ENCODE measurements around the gene SSBP3.

DNA sequence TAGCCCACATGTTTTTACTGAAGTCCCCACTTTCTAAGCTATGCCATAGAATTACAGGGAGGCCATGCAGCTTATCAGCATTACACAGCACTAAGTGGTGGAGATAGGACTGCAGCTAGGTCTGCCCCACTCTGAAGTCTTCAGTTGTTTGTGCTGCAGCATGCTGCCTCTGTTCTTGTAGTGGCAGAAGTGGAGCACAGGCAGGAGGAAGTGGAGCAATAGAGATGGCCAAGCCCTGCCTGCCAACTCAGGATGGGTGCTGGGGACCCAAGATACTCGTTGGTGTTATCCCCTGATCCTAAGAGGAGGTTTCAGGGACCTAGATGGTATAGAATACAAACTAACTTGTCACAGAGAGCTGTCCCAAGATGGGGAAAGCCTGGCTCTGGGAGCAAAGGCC, 193.3 kb downstream of the SSBP3 start:
- TF ChIP-seq, protein P1, sequence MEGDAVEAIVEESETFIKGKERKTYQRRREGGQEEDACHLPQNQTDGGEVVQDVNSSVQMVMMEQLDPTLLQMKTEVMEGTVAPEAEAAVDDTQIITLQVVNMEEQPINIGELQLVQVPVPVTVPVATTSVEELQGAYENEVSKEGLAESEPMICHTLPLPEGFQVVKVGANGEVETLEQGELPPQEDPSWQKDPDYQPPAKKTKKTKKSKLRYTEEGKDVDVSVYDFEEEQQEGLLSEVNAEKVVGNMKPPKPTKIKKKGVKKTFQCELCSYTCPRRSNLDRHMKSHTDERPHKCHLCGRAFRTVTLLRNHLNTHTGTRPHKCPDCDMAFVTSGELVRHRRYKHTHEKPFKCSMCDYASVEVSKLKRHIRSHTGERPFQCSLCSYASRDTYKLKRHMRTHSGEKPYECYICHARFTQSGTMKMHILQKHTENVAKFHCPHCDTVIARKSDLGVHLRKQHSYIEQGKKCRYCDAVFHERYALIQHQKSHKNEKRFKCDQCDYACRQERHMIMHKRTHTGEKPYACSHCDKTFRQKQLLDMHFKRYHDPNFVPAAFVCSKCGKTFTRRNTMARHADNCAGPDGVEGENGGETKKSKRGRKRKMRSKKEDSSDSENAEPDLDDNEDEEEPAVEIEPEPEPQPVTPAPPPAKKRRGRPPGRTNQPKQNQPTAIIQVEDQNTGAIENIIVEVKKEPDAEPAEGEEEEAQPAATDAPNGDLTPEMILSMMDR (IDR thresholded peaks at IDR 0.05): no peak
- no peak for TF ChIP-seq POLR2A (IDR thresholded peaks at IDR 0.05)

Data from suprapubic skin (tissue), 3 donors.